ENCODE data around the gene ESD.
"Not testable (repeated sequence)": the region's sequence is repeated elsewhere in the genome, so short reads cannot be mapped to it uniquely, and the experiment has no call there.

Gene ESD, protein sequence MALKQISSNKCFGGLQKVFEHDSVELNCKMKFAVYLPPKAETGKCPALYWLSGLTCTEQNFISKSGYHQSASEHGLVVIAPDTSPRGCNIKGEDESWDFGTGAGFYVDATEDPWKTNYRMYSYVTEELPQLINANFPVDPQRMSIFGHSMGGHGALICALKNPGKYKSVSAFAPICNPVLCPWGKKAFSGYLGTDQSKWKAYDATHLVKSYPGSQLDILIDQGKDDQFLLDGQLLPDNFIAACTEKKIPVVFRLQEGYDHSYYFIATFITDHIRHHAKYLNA

GRCh38 chr13:46796515-46797474 is at the start of gene ESD:
ESD (minus strand) TSS chr13:46797161; CDS start chr13:46791413, 5,748 bp downstream.
- peak; percentile 83 for DNase-seq

GRCh38 chr13:46846726-46847125 is 49.8 kb upstream of the ESD start:
- DNase-seq = no peak

DNA sequence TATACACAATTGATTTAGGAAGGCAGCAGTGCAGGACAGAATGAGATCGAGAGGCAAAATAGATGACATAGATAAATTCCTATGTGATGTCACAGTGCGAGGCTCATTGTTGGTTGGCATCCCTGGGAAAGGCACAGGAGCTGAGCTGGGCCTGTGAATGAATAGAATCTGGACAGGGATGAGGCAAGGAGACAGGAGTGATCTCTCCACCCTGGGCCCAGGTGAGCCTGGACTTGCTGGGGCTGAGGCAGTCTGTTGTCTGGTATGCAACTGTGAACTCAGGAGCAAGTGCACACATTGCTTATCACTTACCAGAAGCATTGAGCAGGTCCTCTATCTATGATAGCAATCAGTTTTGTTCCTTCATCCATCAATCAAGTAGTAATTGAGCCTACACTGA is 48.2 kb upstream of the ESD start:
- no peak for DNase-seq

- no peak for DNase-seq
Measured at GRCh38 chr13:46844431-46844830, 47.5 kb upstream of the ESD start.

GRCh38 chr13:46839399-46839798 is 42.4 kb upstream of the ESD start:
- no peak for DNase-seq

GRCh38 chr13:46834657-46835056 is 37.7 kb upstream of the ESD start:
- DNase-seq = no peak

- DNase-seq = peak; percentile 2
Measured at GRCh38 chr13:46831588-46832194, 34.7 kb upstream of the ESD start.

- no peak for DNase-seq
Measured at GRCh38 chr13:46830405-46831005, 33.5 kb upstream of the ESD start.

DNA sequence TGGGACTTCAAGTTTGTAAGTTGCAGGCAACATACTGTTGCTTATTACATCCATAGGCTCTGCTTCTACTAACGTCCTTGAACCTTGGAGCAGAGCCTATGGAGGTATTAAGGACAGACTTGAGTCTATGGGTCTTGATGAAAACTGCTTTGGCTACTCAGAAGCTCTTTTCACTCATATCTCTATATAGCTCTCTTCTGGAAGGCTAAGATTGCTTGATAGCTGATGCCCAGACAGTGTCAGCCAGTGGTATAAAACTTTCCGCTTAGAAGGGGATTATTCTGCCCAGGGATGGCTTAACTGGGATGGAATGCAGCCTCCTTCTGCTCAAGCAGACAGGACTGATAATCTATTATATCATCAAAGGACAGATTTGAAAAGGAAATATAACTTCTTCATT is 25.6 kb upstream of the ESD start:
- no peak for DNase-seq

- no peak for DNase-seq
Measured at GRCh38 chr13:46817838-46818476, 21.0 kb upstream of the ESD start.

DNA sequence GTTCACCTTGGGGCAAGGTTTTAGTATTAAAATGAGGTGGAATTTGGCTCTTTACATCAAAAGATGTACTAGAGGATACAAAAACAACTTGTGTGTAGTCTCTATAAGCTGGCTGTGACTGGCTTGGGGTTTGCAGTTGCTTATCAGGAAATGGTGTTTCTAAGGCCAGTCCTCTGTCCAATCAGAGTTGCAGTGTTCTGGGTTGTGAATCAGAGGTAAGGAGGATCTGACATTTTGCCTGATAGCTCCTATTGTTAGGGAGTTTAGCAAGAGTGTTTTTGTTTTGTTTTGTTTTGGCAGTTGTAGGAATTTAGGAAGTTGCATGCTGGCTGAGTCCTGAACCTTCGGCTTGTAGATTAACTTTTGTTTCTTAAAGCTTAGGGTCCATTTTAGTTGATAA is 20.1 kb upstream of the ESD start:
- no peak for DNase-seq

GRCh38 chr13:46816371-46816770 is 19.4 kb upstream of the ESD start:
- DNase-seq = no peak

DNA sequence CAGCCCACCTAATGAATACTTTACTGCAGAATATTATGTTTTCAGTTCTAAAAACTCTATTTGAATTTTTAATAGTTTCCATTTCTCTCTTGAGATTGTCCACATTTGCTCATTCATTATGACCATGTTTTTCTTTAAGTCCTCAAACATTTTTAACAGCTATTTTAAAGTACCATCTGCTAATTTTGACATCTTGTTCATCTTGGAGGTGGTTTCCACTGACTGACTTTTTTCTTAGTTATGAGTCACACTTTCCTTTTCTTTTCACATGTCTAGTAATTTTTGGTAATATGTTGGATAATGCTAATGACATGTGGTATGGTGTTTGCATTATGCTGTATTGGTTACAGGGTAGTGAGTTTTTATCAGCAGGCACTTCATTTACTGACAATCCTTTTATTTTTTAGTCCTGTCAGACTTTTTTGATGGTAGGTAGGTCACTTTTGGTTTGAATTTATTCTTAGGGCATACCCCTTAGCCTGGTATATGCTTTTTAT is 15.4 kb upstream of the ESD start:
- no peak for DNase-seq

DNA sequence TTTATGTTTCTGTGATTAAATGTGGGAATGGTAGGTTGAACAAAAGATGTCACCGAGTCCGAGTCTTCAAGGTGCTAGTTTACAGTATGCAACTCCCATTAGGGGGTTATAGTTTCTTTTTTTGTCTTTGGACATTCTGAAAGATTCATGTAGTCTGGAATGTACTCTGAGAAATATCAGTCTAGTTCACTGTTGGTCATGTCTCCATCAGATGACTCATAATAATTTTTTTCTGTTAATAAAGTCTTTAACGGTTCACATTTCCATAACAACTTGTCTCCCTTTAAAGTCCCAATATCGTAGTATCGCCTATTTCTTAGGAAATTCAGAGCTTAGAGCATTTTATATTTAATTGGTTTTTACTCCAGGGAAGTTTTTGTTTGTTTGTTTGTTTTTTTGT is 13.5 kb upstream of the ESD start:
- DNase-seq = no peak

DNA sequence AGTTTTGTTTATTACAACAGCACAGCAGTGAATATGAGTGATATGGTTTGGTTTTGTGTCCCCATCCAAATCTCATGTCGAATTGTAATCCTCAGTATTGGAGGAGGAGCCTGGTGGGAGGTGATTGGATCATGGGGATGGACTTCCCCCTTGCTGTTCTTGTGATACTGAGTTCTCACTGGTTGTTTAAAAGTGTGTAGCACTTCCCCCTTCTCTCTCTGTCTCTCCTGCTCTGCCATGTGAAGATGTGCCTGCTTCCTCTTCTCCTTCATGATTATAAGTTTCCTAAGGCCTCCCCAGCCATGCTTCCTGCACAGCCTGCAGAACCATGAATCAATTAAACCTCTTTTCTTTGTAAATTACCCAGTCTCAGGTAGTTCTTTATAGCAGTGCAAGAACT is 8.0 kb upstream of the ESD start:
- DNase-seq = not testable (repeated sequence)

DNA sequence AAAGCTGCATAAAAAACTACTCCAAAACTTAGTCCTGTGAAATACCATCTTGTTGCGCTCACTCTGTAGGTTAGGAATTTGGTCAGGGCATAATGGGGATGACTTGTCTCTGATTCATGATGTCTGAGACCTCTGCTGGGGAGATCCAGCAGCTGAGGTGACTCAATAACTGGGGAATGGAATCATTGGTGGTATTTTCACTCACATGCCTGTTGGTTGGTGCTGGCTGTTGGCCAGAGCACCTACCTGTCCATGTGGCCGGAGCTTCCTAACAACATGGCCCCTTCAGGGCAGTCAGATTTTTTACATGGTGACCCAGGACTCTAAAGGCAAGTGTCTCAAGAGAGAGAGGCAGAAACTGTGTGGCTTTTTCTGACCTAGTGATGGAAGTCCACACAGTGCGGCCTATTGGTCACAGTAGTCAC is 7.4 kb upstream of the ESD start:
- no peak for DNase-seq

DNA sequence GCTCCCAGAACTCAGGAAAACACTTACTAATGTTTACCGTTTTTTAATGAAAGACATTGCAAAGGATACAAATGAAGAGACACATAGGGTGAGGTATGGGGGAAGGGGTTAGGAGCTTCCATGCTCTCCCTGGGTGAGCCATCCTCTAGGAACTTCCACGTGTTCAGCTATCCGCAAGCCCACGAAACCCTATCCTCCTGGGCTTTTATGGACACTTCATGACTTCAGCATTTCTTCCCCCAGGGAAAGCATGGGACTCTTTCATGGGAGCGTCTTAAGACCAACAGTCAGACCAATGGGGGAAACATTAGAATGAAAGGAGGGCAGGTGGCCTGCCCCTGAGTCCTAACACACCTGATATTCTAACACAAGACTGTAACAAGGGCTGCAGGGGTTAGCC is 6.6 kb upstream of the ESD start:
- no peak for DNase-seq

GRCh38 chr13:46801858-46802257 is 4.9 kb upstream of the ESD start:
- no peak for DNase-seq

GRCh38 chr13:46799139-46799538 is 2.2 kb upstream of the ESD start:
- no peak for DNase-seq

DNA sequence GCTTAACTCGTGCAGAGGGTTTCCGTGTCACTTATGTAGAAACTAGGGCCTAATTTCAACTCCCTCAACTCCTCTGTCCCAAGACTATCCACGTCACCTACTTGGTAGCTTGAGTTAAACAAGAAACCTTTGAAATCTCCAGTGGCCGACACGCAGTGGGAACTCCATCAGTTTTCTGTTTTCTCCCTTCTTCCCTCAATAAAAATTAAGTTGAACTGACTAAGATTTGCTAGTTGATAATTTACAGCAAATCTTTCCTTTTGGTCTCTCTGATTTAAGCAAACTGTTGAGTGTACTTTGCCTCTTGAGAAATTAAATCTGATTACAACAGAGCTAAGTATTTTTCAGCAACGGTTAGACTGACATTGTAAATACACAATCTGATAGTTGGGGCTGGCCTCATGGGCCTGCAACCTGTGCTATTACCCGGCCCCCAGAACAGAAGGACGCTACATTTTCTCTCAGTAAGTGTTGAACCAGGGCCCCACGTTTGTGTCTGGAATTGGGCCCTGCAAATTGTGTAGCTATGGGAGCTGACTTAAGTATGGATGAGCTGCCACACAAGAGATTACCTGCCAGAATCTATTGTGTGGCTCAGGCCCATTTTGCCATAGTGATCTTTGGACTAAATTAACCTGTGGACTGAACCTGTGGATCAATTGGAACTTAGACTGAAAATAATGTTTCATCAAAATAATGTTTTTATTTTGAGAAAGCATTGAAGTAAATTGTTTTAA is 708 bp upstream of the ESD start:
- no peak for DNase-seq

- no peak for DNase-seq
Measured at GRCh38 chr13:46796129-46796514, 839 bp downstream of the ESD start.

GRCh38 chr13:46795321-46795720 is 1.6 kb downstream of the ESD start:
- DNase-seq = no peak

Data from DMS79 (cell line).